ENCODE results near the gene TPT1. TPM values are rescaled to one million over a fixed set of nuclear protein-coding genes. Genes with fewer than 3 reads are reported as not detected.

Gene TPT1
- total and polyA plus RNA-seq, 2 of the 13 experiments (the other 11 are each of a cell fraction or from before 2014, with no cell fraction given): 2,953 to 3,594 TPM

DNA sequence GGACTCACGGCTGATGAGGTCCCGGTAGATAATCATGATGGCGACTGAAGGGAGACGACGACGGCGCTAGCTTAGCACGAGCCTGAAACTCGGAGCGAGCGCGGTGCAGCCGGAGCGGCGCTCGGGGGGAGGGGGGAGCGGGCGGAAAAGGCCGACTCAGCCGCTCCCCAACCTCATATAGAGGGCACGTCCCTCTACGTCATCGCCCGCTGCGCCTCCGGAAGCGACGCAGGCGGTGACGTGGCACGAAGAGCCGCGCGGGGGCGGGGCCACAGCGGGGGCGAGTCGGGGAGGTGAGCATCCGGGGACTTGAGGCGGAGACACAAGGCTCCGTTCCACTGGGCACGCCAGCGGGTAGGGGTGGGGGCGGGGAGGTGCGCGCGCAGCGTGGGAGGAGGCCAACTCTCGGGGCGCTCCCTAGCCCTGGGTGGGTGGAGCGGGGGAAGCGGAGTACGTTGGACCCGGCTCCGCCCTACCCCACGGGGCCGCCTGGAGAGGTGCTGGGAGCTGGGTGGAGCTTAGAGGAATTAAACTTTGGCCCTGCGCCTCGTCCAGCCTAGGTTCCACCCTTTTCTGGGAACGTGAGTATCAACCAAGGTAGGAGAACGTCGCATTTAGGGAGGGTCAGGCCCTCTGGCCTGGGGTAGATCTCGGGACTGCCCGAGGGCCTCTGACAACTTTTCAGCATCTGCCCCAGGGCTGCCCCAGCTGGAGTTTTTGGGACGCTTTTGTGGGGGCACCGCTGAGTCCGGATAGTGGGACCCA is at the start of gene TPT1 (continued):
- TF ChIP-seq, protein P1, sequence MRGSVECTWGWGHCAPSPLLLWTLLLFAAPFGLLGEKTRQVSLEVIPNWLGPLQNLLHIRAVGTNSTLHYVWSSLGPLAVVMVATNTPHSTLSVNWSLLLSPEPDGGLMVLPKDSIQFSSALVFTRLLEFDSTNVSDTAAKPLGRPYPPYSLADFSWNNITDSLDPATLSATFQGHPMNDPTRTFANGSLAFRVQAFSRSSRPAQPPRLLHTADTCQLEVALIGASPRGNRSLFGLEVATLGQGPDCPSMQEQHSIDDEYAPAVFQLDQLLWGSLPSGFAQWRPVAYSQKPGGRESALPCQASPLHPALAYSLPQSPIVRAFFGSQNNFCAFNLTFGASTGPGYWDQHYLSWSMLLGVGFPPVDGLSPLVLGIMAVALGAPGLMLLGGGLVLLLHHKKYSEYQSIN (CRISPR knock-in tag; IDR thresholded peaks at IDR 0.05; ENCODE audit: borderline replicate concordance): 0 out of 2 replicates have a peak, but pooled peaks have one; percentile 66
- TF ChIP-seq, protein P2, sequence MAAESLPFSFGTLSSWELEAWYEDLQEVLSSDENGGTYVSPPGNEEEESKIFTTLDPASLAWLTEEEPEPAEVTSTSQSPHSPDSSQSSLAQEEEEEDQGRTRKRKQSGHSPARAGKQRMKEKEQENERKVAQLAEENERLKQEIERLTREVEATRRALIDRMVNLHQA (CRISPR knock-in tag; IDR thresholded peaks at IDR 0.05): no peak
- TF ChIP-seq, protein P3, sequence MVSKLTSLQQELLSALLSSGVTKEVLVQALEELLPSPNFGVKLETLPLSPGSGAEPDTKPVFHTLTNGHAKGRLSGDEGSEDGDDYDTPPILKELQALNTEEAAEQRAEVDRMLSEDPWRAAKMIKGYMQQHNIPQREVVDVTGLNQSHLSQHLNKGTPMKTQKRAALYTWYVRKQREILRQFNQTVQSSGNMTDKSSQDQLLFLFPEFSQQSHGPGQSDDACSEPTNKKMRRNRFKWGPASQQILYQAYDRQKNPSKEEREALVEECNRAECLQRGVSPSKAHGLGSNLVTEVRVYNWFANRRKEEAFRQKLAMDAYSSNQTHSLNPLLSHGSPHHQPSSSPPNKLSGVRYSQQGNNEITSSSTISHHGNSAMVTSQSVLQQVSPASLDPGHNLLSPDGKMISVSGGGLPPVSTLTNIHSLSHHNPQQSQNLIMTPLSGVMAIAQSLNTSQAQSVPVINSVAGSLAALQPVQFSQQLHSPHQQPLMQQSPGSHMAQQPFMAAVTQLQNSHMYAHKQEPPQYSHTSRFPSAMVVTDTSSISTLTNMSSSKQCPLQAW (CRISPR knock-in tag; IDR thresholded peaks at IDR 0.05): peak; percentile 66; the same call in 1 of the 2 replicates
- no peak for TF ChIP-seq RFX3 (CRISPR knock-in tag; IDR thresholded peaks at IDR 0.05)
- TF ChIP-seq RFX5 (IDR thresholded peaks at IDR 0.05; ENCODE audit: low read depth, low read length): peak; percentile 71
- peak; percentile 86; the same call in 1 of the 2 replicates for TF ChIP-seq YEATS4 (CRISPR knock-in tag; IDR thresholded peaks at IDR 0.05; ENCODE audit: borderline replicate concordance)
- TF ChIP-seq ZBTB21 (CRISPR knock-in tag; IDR thresholded peaks at IDR 0.05): peak; percentile 99
- 0 out of 2 replicates have a peak, but pooled peaks have one; percentile 53 for TF ChIP-seq ZNF264 (CRISPR knock-in tag; IDR thresholded peaks at IDR 0.05)
- TF ChIP-seq GFI1 (CRISPR knock-in tag; IDR thresholded peaks at IDR 0.05; ENCODE audit: borderline replicate concordance): 0 out of 2 replicates have a peak, but pooled peaks have one; percentile 31
- TF ChIP-seq PHF8 (CRISPR knock-in tag; IDR thresholded peaks at IDR 0.05): peak; percentile 74
- TF ChIP-seq KAT7 (CRISPR knock-in tag; IDR thresholded peaks at IDR 0.05; ENCODE audit: borderline replicate concordance): peak; percentile 67; the same call in 1 of the 2 replicates
- TF ChIP-seq ZNF230 (CRISPR knock-in tag; IDR thresholded peaks at IDR 0.05): no peak
- TF ChIP-seq ZNF205 (CRISPR knock-in tag; IDR thresholded peaks at IDR 0.05): no peak
- TF ChIP-seq, protein P4, sequence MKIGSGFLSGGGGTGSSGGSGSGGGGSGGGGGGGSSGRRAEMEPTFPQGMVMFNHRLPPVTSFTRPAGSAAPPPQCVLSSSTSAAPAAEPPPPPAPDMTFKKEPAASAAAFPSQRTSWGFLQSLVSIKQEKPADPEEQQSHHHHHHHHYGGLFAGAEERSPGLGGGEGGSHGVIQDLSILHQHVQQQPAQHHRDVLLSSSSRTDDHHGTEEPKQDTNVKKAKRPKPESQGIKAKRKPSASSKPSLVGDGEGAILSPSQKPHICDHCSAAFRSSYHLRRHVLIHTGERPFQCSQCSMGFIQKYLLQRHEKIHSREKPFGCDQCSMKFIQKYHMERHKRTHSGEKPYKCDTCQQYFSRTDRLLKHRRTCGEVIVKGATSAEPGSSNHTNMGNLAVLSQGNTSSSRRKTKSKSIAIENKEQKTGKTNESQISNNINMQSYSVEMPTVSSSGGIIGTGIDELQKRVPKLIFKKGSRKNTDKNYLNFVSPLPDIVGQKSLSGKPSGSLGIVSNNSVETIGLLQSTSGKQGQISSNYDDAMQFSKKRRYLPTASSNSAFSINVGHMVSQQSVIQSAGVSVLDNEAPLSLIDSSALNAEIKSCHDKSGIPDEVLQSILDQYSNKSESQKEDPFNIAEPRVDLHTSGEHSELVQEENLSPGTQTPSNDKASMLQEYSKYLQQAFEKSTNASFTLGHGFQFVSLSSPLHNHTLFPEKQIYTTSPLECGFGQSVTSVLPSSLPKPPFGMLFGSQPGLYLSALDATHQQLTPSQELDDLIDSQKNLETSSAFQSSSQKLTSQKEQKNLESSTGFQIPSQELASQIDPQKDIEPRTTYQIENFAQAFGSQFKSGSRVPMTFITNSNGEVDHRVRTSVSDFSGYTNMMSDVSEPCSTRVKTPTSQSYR (CRISPR knock-in tag; IDR thresholded peaks at IDR 0.05; ENCODE audit: borderline replicate concordance): peak; percentile 30; the same call in 1 of the 2 replicates
- TF ChIP-seq, protein P5, sequence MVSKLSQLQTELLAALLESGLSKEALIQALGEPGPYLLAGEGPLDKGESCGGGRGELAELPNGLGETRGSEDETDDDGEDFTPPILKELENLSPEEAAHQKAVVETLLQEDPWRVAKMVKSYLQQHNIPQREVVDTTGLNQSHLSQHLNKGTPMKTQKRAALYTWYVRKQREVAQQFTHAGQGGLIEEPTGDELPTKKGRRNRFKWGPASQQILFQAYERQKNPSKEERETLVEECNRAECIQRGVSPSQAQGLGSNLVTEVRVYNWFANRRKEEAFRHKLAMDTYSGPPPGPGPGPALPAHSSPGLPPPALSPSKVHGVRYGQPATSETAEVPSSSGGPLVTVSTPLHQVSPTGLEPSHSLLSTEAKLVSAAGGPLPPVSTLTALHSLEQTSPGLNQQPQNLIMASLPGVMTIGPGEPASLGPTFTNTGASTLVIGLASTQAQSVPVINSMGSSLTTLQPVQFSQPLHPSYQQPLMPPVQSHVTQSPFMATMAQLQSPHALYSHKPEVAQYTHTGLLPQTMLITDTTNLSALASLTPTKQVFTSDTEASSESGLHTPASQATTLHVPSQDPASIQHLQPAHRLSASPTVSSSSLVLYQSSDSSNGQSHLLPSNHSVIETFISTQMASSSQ (IDR thresholded peaks at IDR 0.05; ENCODE audit: low read depth): 0 out of 2 replicates have a peak, but pooled peaks have one; percentile 23
- TF ChIP-seq, protein P5 (CRISPR knock-in tag; IDR thresholded peaks at IDR 0.05; ENCODE audit: borderline replicate concordance): peak; percentile 42; the same call in 1 of the 2 replicates

Data from HepG2 (cell line).